Ishikawa (cell line): ENCODE data around the gene FADS3.

ENCODE experiments used
- CEBPB ChIP-seq: IDR thresholded peaks from 2 replicates; pipeline ENCODE4 v1.6.1; 2012
- CREB1 ChIP-seq: IDR thresholded peaks from 2 replicates; pipeline ENCODE4 v1.6.1; 2012; ENCODE audit warnings: low read depth
- EGR1 ChIP-seq: IDR thresholded peaks from 2 replicates; pipeline ENCODE4 v1.6.1; 2012
- EP300 ChIP-seq: IDR thresholded peaks from 2 replicates; pipeline ENCODE4 v1.6.1; 2012; ENCODE audit warnings: borderline replicate concordance
- FOXM1 ChIP-seq: IDR thresholded peaks from 2 replicates; pipeline ENCODE4 v1.6.1; 2012; ENCODE audit warnings: low read depth, borderline replicate concordance
- NFIC ChIP-seq: IDR thresholded peaks from 2 replicates; pipeline ENCODE4 v1.6.1; 2012
- RAD21 ChIP-seq: IDR thresholded peaks from 2 replicates; pipeline ENCODE4 v1.6.1; 2012; ENCODE audit warnings: low read depth
- REST ChIP-seq: IDR thresholded peaks from 2 replicates; pipeline ENCODE4 v1.6.1; 2012; ENCODE audit warnings: low read depth, mild to moderate bottlenecking
- TAF1 ChIP-seq: IDR thresholded peaks from 2 replicates; pipeline ENCODE4 v1.6.1; 2012; ENCODE audit warnings: low read depth, mild to moderate bottlenecking
- TCF12 ChIP-seq: IDR thresholded peaks from 2 replicates; pipeline ENCODE4 v1.6.1; 2012; ENCODE audit warnings: low read depth
- TEAD4 ChIP-seq: IDR thresholded peaks from 2 replicates; pipeline ENCODE4 v1.6.1; 2012
- USF1 ChIP-seq: IDR thresholded peaks from 2 replicates; pipeline ENCODE4 v1.6.1; 2012
- YY1 ChIP-seq: IDR thresholded peaks from 2 replicates; pipeline ENCODE4 v1.6.1; 2012; ENCODE audit warnings: low read depth
- ZBTB7A ChIP-seq: IDR thresholded peaks from 2 replicates; pipeline ENCODE4 v1.6.1; 2012; ENCODE audit warnings: low read depth
- TF ChIP-seq, protein P1 (sequence below): IDR thresholded peaks from 2 replicates; pipeline ENCODE4 v1.6.1; 2012

Gene FADS3

DNA sequence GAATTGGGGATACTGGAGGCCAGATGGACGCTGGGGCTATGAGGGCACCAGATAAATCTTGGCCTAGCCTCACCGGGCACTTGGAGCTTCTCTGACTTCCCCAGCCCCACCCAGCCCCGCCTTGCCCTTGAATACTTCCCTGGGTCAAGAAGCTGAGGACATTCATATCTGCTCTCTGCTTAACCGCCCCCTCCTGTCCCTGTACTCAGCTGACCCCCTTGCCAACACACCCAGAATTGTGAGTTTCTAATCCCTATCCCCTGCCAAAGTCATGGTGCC is 22.0 kb downstream of the FADS3 start:
- no peak for TF ChIP-seq TAF1

DNA sequence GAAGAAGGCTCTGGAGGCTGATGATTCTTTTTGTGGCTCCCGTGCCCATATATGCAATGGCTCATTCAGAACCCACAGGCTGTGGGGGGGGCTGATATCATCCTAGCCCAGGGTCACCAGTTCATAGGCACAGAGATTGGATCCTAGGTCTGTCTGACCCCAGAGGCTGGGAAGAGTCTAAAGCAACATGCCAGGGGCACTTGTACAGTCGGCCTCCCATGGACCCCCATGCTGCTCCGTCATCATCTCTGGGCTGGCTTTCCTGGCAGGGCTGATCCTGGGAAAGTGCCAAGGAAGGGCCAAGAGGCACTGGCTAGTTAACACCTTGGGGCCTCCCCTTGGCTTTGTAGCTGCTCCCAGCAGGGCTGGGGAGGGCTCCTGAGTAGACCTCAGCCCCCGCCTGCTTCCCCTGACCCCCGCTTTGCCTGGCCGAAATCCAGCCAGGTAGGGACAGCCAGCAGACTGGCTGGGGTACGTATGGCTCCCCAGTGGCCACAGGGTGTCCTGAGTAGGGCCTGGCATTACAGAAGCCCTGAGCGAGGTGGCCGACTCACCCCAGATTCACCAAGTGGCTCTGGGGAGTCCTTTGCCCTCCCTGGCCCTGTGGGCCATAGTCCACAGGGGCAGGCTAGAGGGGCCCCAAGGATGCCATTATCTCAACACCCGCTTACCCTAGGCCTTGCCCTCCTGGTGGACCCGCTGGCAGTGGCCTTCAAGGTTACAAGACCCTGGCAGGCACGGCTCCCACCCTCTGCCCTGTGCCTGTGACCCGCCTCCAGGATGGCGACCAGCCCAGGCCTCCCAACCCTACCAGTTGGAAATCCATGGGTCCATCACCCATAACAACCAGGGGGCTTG is 22.5 kb downstream of the FADS3 start:
- TF ChIP-seq CREB1: no peak
- TF ChIP-seq EP300: no peak
- TF ChIP-seq NFIC: no peak
- no peak for TF ChIP-seq FOXM1
- no peak for TF ChIP-seq TEAD4
- TF ChIP-seq, protein P1, sequence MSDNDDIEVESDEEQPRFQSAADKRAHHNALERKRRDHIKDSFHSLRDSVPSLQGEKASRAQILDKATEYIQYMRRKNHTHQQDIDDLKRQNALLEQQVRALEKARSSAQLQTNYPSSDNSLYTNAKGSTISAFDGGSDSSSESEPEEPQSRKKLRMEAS: no peak
- no peak for TF ChIP-seq ZBTB7A
- no peak for TF ChIP-seq CEBPB
- no peak for TF ChIP-seq TAF1
- TF ChIP-seq YY1: no peak
- TF ChIP-seq RAD21: no peak
- TF ChIP-seq TCF12: no peak
- no peak for TF ChIP-seq REST
- TF ChIP-seq EGR1: no peak
- no peak for TF ChIP-seq USF1

DNA sequence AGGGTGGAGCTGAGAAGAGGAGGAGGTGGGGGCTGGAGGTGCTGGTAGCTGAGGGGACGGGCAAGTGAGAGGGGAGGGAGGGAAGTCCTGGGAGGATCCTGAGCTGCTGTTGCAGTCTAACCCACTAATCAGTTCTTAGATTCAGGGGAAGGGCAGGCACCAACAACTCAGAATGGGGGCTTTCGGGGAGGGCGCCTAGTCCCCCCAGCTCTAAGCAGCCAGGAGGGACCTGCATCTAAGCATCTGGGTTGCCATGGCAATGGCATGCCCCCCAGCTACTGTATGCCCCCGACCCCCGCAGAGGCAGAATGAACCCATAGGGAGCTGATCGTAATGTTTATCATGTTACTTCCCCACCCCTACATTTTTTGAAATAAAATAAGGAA is 24.4 kb downstream of the FADS3 start:
- no peak for TF ChIP-seq EGR1
- no peak for TF ChIP-seq TEAD4
- no peak for TF ChIP-seq TCF12
- no peak for TF ChIP-seq YY1
- TF ChIP-seq RAD21: no peak
- TF ChIP-seq, protein P1: no peak
- TF ChIP-seq EP300: no peak
- TF ChIP-seq NFIC: no peak
- no peak for TF ChIP-seq TAF1
- TF ChIP-seq ZBTB7A: no peak
- no peak for TF ChIP-seq CREB1
- TF ChIP-seq CEBPB: no peak
- TF ChIP-seq REST: no peak
- TF ChIP-seq USF1: no peak
- TF ChIP-seq FOXM1: no peak

DNA sequence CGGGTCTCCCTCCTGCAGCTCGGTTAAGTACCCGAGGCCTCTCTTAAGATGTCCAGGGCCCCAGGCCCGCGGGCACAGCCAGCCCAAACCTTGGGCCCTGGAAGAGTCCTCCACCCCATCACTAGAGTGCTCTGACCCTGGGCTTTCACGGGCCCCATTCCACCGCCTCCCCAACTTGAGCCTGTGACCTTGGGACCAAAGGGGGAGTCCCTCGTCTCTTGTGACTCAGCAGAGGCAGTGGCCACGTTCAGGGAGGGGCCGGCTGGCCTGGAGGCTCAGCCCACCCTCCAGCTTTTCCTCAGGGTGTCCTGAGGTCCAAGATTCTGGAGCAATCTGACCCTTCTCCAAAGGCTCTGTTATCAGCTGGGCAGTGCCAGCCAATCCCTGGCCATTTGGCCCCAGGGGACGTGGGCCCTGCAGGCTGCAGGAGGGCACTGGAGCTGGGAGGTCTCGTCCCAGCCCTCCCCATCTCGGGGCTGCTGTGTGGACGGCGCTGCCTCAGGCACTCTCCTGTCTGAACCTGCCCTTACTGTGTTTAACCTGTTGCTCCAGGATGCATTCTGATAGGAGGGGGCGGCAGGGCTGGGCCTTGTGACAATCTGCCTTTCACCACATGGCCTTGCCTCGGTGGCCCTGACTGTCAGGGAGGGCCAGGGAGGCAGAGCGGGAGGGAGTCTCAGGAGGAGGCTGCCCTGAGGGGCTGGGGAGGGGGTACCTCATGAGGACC is 25.0 kb downstream of the FADS3 start:
- TF ChIP-seq NFIC: no peak
- TF ChIP-seq EGR1: no peak
- TF ChIP-seq FOXM1: no peak
- TF ChIP-seq TCF12: no peak
- TF ChIP-seq EP300: no peak
- TF ChIP-seq TAF1: no peak
- TF ChIP-seq, protein P1: no peak
- TF ChIP-seq USF1: no peak
- TF ChIP-seq RAD21: no peak
- TF ChIP-seq REST: no peak
- no peak for TF ChIP-seq YY1
- TF ChIP-seq ZBTB7A: no peak
